Nasal cavity respiratory epithelium epithelial cell of viscerocranial mucosa (primary cell): ENCODE measurements around the gene RAB8A. TPM values are rescaled to one million over a fixed set of nuclear protein-coding genes. Genes with fewer than 3 reads are reported as not detected.

Experiments
- total RNA-seq: library from RNA; depleted of rRNA; stranded (reverse); fragments of >200 nt; gene quantifications from 2 replicates; pipeline ENCODE4 v1.2.3, GENCODE V29; 2014

Gene RAB8A
- 67.3 and 91.3 TPM in 2 replicates for total RNA-seq

DNA sequence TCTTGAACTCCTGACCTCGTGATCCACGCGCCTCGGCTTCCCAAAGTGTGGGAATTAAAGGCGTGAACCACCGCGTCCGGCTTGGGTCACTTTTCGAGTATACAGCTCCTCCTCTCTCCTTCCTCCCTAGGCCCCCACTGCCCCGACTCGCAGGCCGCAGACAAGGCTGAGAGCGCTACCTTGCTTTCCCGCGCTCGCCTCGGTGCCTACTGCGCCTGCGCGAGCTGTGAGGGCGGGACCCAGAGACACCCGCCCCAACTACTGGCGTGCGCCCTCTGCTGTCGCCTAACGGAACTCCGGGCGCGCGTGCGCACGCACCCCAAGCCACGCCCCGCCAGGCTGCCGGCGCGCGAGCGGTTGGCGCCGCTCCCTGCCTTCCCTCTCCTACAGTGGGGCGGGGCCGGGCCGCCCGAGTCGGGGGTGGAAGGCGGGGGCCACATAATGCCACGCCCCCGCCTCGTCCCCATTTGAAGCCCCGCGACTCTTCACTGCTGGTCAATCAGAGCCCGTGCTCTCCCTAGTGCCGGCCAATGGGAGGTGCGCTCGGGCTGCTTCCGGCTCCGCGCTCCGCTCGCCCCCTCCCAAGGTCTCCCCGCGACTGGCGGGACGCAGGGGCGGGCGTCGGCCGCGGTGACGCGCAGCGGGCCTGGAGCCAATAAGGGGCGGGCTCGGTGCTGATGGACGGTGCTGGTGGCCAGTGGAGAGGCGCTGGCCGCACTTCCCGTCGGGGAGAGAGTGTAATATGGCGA is at the start of gene RAB8A:
Gene RAB8A (plus strand): TSS at position 730 of the 749 bp plus-strand sequence. CDS start 13 bp downstream, at position 743.

DNA sequence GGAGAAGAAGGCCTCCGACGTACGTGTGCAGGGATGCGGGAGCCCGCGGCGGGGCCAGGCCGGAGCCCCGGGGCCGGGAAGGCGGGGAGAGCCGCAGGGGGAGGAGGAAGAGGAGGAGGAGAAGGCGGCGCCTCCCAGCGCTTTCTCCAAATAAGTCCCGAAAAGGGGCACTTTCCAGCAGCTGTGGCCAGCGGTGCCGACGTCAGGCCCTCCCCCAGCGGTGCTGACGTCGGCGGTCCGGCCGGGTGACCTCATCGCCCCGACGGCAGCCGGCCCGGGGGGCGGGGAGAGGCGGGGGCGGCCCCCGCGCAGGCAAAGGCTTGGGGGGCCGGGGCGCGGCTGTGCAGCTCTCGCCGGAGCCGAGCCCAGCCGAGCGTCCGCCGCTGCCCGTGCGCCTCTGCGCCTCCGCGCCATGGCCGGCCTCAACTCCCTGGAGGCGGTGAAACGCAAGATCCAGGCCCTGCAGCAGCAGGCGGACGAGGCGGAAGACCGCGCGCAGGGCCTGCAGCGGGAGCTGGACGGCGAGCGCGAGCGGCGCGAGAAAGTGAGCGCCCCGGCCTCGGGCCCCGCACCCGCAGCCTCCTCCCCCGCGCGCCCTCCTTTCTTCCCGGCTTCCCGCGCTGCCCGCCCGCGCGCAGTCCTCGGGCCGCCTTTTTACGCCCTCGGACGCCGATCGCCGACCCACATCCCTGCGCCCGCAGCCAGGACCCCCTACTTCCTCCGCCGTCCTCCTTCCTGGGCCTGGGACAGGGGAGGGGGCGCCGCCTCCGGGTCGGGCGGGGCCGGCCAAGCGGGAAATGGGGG is 35.3 kb upstream of the RAB8A start, which contains the start of gene TPM4:
Gene TPM4 (plus strand): TSS at position 342 of the 804 bp plus-strand sequence. CDS start 71 bp downstream, at position 413.

DNA sequence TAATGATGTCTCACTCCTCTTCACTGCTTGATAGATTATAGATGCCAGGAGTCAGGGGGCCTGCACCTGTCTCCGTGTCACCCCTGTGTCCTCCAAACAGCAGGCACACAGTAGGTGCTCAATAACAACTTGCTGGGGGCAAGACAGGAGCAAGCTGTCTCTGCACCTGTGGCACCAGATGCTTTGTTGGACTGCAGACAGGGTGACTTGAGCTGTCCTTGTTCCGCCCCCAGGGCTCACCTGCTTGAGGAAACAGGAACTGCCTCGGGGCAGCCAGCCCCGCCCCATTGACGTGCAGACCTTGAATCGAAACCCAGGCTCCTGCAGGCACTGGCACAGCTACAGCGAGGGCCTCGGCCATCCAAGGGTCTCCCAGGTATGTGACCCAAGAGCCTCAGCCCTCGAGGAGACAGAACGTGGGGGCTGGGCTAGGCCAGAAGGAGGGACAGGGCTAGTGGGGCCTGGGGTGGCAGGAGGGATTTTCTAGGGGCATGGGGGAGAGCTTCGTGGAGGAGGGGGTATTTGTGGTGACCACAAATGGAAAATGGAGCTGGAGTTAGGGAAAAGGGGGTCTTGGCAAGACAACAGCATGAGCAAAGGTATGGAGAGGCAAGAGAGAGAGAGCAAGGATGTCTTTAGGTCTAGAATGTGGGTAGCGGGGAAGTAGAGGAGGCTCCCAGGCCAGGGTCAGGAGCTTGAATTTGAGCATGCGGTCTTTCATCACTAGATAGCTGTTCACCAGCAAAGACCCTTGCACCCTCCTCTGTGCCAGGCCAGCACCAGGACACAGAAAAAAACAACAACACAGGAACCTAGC is 31.9 kb downstream of the RAB8A start, which contains the start of gene HSH2D:
Gene HSH2D (plus strand): TSS at position 287 of the 817 bp plus-strand sequence. CDS start 5,066 bp downstream, outside the sequence.

Other genes starting within 250 kb of the RAB8A start
- under 0.01 TPM in 1 of 2 replicates, not detected in the other for gene CYP4F2, start 213.8 kb upstream of the RAB8A start, total RNA-seq
- 4.6 and 8.5 TPM in 2 replicates for gene CYP4F11, start 177.4 kb upstream of the RAB8A start, total RNA-seq
- not detected in 2 replicates for gene OR10H4, start 162.9 kb upstream of the RAB8A start, total RNA-seq
- 480 and 584 TPM in 2 replicates for gene TPM4, start 35.4 kb upstream of the RAB8A start, total RNA-seq
- gene HSH2D, start 31.8 kb downstream of the RAB8A start, total RNA-seq = 0.34 and 0.43 TPM in 2 replicates
- gene CIB3, start 61.6 kb downstream of the RAB8A start, total RNA-seq = not detected in 2 replicates
- gene FAM32A, start 73.5 kb downstream of the RAB8A start, total RNA-seq = 64.6 and 102 TPM in 2 replicates
- 23.9 and 54.2 TPM in 2 replicates for gene AP1M1, start 86.0 kb downstream of the RAB8A start, total RNA-seq
- 0.28 and 0.68 TPM in 2 replicates for gene KLF2, start 212.9 kb downstream of the RAB8A start, total RNA-seq